Measurements from ENCODE around the gene WNT8B.

DNA sequence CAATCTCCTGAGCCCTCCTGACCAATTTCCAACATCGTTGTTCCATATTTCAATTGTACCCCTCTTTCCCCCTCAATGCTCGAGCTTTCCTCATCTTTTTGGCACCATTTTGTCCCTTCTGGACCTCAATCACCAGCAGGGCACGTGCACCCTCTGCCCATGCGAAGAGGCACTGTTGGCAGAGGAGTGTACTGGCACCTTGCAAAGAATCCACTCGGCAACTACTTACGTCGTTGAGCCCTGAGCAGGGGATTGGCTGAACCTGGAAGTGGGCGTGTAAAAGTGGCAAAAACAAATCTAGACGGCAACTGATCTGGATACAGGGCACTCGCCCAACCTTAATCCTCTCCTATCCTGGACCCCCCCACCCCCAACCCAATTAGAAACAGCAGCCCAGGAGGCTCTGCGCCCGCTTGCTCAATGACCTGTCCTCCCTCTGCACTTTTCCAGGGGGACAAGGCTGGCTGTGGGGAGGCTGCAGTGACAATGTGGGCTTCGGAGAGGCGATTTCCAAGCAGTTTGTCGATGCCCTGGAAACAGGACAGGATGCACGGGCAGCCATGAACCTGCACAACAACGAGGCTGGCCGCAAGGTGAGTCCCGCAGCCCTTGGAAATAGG, 18.8 kb downstream of the WNT8B start:
- TF ChIP-seq, protein P1, sequence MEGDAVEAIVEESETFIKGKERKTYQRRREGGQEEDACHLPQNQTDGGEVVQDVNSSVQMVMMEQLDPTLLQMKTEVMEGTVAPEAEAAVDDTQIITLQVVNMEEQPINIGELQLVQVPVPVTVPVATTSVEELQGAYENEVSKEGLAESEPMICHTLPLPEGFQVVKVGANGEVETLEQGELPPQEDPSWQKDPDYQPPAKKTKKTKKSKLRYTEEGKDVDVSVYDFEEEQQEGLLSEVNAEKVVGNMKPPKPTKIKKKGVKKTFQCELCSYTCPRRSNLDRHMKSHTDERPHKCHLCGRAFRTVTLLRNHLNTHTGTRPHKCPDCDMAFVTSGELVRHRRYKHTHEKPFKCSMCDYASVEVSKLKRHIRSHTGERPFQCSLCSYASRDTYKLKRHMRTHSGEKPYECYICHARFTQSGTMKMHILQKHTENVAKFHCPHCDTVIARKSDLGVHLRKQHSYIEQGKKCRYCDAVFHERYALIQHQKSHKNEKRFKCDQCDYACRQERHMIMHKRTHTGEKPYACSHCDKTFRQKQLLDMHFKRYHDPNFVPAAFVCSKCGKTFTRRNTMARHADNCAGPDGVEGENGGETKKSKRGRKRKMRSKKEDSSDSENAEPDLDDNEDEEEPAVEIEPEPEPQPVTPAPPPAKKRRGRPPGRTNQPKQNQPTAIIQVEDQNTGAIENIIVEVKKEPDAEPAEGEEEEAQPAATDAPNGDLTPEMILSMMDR (IDR thresholded peaks at IDR 0.05; ENCODE audit: low read depth, low read length) = no peak
- no peak for TF ChIP-seq POLR2A (IDR thresholded peaks at IDR 0.05; ENCODE audit: extremely low read depth, insufficient read length)
